BJ (cell line): Measurements from ENCODE around the gene IQCH. TPM values are rescaled to one million over a fixed set of nuclear protein-coding genes. Genes with fewer than 3 reads are reported as not detected.
"Not testable (repeated sequence)": the region's sequence is repeated elsewhere in the genome, so short reads cannot be mapped to it uniquely, and the experiment has no call there.

Experiments
- CTCF ChIA-PET: fragments of 350-600 bp; formaldehyde crosslinking; extraction: SDS; loops from one replicate; lab custom pipeline; 2021; ENCODE audit warnings: antibody characterized with exemption, inconsistent platforms; lab: Yijun Ruan, JAX
- POLR2A ChIA-PET: fragments of 300-600 bp; sonication (Branson Sonifier 250); formaldehyde crosslinking; extraction: SDS; loops from one replicate; lab custom pipeline; 2021; ENCODE audit warnings: antibody characterized with exemption; lab: Charles Lee
- DNase-seq: peaks from one replicate; pipeline ENCODE4 v3.0.0-alpha.2; 2011; ENCODE audit warnings: low read depth
- H3K27me3 ChIP-seq: 2 replicates; pipeline ENCODE4 v1.6.0; 2011; ENCODE audit warnings: low read length; ENCODE audit not compliant: control insufficient read depth, insufficient read depth
- H3K36me3 ChIP-seq: 2 replicates; pipeline ENCODE4 v1.5.1; 2011; ENCODE audit warnings: low read length; ENCODE audit not compliant: control insufficient read depth, insufficient read depth
- H3K4me3 ChIP-seq: 2 replicates; pipeline ENCODE4 v1.5.1; 2011; ENCODE audit warnings: low read depth, mild to moderate bottlenecking, control low read depth, low read length
- polyA plus RNA-seq: library from polyadenylated mRNA; depleted of rRNA; stranded (reverse); fragments of >200 nt; gene quantifications from 2 replicates; pipeline ENCODE4 v1.2.3, GENCODE V29; 2011
- TF ChIP-seq, protein P1 (sequence below): IDR thresholded peaks from 2 replicates; pipeline ENCODE4 v1.5.1; 2011; ENCODE audit warnings: low read depth, mild to moderate bottlenecking, control low read depth, inconsistent platforms, low read length, moderate library complexity; ENCODE audit not compliant: insufficient read depth

IQCH gene
- polyA plus RNA-seq, 1 experiment: 0.82 TPM

DNA sequence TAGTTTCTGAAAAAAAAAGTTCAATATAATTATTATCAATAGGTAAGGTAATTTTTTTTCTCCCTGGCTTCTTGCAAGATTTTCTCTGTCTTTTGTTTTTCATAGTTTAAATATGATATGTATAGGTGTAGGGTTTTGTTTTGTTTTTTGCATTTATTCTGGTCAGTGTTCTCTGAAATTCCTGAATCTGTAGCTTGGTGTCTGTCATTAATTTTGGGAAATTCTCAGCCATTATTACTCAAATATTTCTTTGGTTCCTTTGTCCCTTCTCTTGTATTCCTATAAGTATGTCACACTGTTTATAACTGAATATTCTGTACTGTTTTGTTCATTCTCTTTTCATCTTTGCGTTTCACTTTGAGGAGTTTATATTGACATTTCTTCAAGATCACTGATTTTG, 22.1 kb downstream of the IQCH start:
- POLR2A ChIA-PET: no interaction called here

DNA sequence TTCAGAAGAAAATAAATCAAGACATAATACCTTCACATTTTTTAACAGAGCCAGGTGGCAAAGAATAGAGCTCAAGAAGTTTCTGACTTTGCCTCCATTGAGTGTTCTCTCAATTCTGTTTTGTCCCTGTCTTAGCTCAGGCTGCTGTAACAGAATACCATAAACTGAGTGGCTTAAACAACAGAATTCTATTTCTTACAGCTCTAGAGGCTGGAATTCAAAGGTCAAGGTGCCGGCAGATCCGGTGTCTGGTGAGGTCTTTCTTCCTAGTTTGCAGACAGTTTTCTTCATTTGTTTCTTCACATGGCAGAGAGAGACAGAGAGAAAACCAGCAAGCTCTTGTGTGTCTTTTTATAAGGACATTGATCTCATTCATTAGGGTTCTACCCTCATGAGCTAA, 25.6 kb downstream of the IQCH start:
- Histone ChIP-seq H3K36me3 (no peaks in the 10 kb centered on the region), H3K4me3 (no peak overlapping the region), H3K27me3 (no peaks in the 10 kb centered on the region)
- TF ChIP-seq, protein P1, sequence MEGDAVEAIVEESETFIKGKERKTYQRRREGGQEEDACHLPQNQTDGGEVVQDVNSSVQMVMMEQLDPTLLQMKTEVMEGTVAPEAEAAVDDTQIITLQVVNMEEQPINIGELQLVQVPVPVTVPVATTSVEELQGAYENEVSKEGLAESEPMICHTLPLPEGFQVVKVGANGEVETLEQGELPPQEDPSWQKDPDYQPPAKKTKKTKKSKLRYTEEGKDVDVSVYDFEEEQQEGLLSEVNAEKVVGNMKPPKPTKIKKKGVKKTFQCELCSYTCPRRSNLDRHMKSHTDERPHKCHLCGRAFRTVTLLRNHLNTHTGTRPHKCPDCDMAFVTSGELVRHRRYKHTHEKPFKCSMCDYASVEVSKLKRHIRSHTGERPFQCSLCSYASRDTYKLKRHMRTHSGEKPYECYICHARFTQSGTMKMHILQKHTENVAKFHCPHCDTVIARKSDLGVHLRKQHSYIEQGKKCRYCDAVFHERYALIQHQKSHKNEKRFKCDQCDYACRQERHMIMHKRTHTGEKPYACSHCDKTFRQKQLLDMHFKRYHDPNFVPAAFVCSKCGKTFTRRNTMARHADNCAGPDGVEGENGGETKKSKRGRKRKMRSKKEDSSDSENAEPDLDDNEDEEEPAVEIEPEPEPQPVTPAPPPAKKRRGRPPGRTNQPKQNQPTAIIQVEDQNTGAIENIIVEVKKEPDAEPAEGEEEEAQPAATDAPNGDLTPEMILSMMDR: no peak
- DNase-seq: no peak
- ChIA-PET POLR2A (no interaction called here), CTCF (interaction anchor here (1.0 kb wide), 1 partner anchor 61 kb away, joined by 3 read pairs; no protein-coding TSS in a partner anchor)

More for the DNA sequence above, 22.1 kb downstream of the IQCH start:
- no peaks in the 10 kb centered on the region for H3K27me3 ChIP-seq
- H3K36me3 ChIP-seq: no peaks in the 10 kb centered on the region
- DNase-seq: no peak
- TF ChIP-seq, protein P1: no peak
- H3K4me3 ChIP-seq: no peak overlapping the region
- CTCF ChIA-PET: no interaction called here

DNA sequence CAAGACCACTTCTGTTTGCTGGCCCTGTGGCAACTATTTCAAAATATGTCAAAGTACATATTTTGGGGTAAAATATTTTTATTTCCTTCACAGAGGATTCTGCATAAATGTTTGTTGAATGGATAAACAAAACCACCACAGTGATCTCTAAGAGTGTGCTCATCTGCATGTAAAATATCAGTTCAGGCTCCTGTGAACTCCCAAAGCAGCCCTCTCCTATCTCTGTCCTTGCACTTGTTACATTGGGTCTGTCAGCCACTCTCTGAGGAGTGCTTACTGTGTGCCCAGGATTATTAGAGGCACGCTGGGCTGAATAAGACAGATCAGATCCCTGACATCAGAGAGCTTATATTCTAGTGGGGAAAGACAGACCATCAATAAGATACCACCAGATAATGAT, 27.1 kb downstream of the IQCH start:
- no peak for DNase-seq
- POLR2A ChIA-PET: no interaction called here
- H3K36me3 ChIP-seq: no peaks in the 10 kb centered on the region
- TF ChIP-seq, protein P1: no peak
- H3K27me3 ChIP-seq: no peaks in the 10 kb centered on the region
- CTCF ChIA-PET: interaction anchor here (0.9 to 1.1 kb wide), 2 partner anchors 14 to 23 kb away, joined by 3 read pairs; no protein-coding TSS in a partner anchor
- H3K4me3 ChIP-seq: no peak overlapping the region

DNA sequence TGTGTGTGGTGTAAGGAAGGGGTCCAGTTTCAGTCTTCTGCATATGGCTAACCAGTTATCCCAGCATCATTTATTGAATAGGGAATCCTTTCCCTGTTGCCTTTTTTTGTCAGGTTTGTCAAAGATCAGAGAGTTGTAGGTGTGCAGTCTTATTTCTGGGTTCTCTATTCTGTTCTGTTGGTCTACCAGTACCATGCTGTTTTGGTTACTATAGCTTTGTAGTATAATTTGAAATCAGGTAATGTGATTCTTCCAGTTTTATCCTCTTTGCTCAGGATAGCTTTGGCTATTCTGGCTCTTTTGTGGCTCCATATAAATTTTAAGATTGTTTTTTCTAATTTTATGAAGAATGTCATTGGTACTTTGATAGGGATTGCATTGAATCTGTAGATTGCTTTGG, 31.0 kb downstream of the IQCH start:
- H3K27me3 ChIP-seq, DNase-seq, H3K4me3 ChIP-seq, CTCF ChIA-PET, POLR2A ChIA-PET, H3K36me3 ChIP-seq: not testable (repeated sequence)

DNA sequence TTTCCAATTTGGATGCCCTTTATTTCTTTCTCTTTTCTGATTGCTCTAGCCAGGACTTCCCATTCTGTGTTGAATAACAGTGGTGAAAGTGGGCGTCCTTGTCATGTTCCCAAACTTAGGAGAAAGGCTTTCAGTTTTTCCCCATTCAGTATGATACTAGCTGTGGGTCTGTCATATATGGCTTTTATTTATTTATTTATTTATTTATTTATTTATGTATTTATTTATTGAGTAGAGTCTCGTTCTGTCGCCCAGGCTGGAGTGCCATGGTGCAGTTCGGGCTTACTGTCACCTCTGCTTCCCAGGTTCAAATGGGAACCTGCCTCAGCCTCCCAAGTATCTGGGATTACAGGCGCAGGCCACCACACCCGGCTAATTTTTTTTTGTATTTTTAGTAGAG, 31.8 kb downstream of the IQCH start:
- POLR2A ChIA-PET, H3K36me3 ChIP-seq, DNase-seq, H3K4me3 ChIP-seq, H3K27me3 ChIP-seq, CTCF ChIA-PET: not testable (repeated sequence)

DNA sequence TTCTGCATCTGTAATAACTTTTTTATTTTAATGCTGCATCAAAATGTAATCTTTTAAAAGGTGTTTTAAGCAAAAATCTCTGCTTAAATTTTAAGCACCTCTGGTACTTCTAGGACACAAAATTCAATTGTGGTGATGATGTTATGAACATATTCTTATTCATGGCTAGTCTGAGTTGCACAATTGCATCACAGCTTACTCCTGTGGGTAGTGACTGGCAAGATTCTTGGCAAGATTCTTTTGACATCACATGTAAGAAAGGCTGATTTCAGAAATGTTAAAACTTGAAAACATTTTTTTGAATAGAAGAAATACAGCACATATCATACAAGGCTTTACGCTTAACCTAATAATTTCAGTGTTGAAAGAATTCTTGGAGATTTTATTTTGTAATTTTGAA, 35.7 kb downstream of the IQCH start:
- H3K4me3 ChIP-seq: no peak overlapping the region
- no peaks in the 10 kb centered on the region for H3K36me3 ChIP-seq
- ChIA-PET CTCF (no interaction called here), POLR2A (no interaction called here)
- DNase-seq: no peak
- TF ChIP-seq, protein P1: no peak
- H3K27me3 ChIP-seq: no peaks in the 10 kb centered on the region
